MCF 10A (cell line): ENCODE measurements around the gene FN3K. TPM values are rescaled to one million over a fixed set of nuclear protein-coding genes. Genes with fewer than 3 reads are reported as not detected.

Experiments used
- Bru-seq: library from RNA; stranded (reverse); fragments of 400-500 nt; gene quantifications from one replicate; lab custom pipeline; 2021; lab: Mats Ljungman, UMichigan
- BruChase-seq, 2 experiments: library from RNA; stranded (reverse); fragments of 400-500 nt; gene quantifications; one replicate each; lab custom pipeline; 2021; lab: Mats Ljungman, UMichigan
- BruUV-seq: library from RNA; stranded (reverse); fragments of 400-500 nt; replicated peaks from 2 replicates; lab custom pipeline; 2021; lab: Mats Ljungman, UMichigan
- CTCF ChIA-PET: fragments of 300-600 bp; sonication (Branson Sonifier 250); formaldehyde crosslinking; extraction: SDS; loops from one replicate; lab custom pipeline; 2021; ENCODE audit warnings: antibody characterized with exemption, inconsistent platforms; lab: Yijun Ruan, JAX
- POLR2A ChIA-PET: fragments of 300-600, 350-650 bp; sonication (Branson Sonifier 250); formaldehyde crosslinking; extraction: SDS; loops from one replicate; lab custom pipeline; 2020; ENCODE audit warnings: antibody characterized with exemption, inconsistent platforms; lab: Yijun Ruan, JAX
- DNase-seq: peaks from one replicate; pipeline ENCODE4 v3.0.0-alpha.2; 2018; ENCODE audit not compliant: unreplicated experiment
- H3K27ac Mint-ChIP-seq: one replicate; pipeline ENCODE4 v1.8.0; 2022; ENCODE audit warnings: mild to moderate bottlenecking, low read depth, mixed read lengths; ENCODE audit not compliant: unreplicated experiment
- H3K27me3 Mint-ChIP-seq: one replicate; pipeline ENCODE4 v1.8.0; 2022; ENCODE audit warnings: mixed read lengths; ENCODE audit not compliant: insufficient read depth, unreplicated experiment
- H3K36me3 Mint-ChIP-seq: one replicate; pipeline ENCODE4 v1.8.0; 2022; ENCODE audit warnings: mild to moderate bottlenecking, moderate library complexity, mixed read lengths; ENCODE audit not compliant: insufficient read depth, unreplicated experiment
- H3K4me1 Mint-ChIP-seq: one replicate; pipeline ENCODE4 v1.8.0; 2022; ENCODE audit warnings: mixed read lengths; ENCODE audit not compliant: insufficient read depth, unreplicated experiment
- H3K4me3 Mint-ChIP-seq: one replicate; pipeline ENCODE4 v1.8.0; 2022; ENCODE audit warnings: mild to moderate bottlenecking, moderate library complexity, mixed read lengths; ENCODE audit not compliant: unreplicated experiment
- H3K9me3 Mint-ChIP-seq: one replicate; pipeline ENCODE4 v1.8.0; 2022; ENCODE audit warnings: mixed read lengths; ENCODE audit not compliant: unreplicated experiment
- CTCF ChIP-seq: fragments of 200-600 bp; IDR thresholded peaks from one replicate; pipeline ENCODE4 v1.8.0; 2022; ENCODE audit warnings: antibody characterized with exemption, mild to moderate bottlenecking; ENCODE audit not compliant: unreplicated experiment
- intact Hi-C: fragments of 100-400 bp; cut with micrococcal nuclease; formaldehyde crosslinking; loops from 2 replicates; pipeline ENCODE4 v1.14.1; 2022
- long read RNA-seq: library from polyadenylated mRNA; stranded (forward); transcript quantifications from one replicate; pipeline ENCODE4 v2.0.0, GENCODE V29; 2022
- total RNA-seq: library from RNA; stranded (reverse); gene quantifications from 2 replicates; pipeline ENCODE4 v1.2.3, GENCODE V29; 2022

FN3K gene
- 1.3 and 4.0 TPM in 2 replicates for total RNA-seq
- percentile 31 among the genes with signal in this experiment for Bru-seq, nascent RNA
- BruChase-seq, experiment 1, labeled RNA remaining after a 6-hour chase = percentile 64 among the genes with signal in this experiment
- BruChase-seq, experiment 2, labeled RNA remaining after a 2-hour chase = percentile 51 among the genes with signal in this experiment
- long read RNA-seq = 0 reads

DNA sequence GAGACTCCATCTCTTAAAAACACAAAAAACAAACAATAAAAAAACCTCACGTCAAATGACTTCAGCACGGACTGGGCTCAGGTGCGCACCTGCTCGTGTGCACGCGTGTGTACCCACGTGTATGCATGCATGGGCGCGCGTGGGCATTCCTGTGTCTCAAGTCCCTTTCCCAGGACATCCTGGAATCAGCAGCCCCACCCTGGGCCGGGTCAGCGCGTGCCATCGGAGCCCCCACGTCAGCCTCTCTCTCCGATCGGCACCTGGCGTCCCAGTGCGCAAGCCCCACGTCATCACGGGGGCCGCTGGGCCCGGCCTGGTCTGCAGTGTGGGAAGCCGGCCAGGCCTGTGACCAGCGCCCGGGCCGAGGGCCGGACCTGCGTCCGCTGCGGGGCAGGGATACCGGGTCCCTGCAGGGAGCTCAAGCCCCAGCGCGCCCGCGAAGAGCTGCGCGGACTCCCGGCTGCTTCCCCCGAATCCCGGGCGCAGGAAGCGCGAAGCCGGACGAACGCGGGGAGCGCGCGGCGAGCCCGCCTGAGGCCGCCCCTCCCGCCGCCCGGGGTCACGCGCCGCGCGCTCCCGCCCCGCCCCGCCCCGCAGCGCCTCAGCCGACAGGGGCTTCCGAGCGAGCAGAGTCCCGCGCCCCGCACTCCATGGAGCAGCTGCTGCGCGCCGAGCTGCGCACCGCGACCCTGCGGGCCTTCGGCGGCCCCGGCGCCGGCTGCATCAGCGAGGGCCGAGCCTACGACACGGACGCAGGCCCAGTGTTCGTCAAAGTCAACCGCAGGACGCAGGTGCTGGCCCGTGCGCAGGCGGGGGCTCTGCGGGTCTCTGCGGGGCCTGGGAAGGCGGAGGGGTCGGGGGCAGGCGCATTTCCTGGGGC, at the start of gene FN3K:
FN3K (plus strand) TSS at position 629 of the 880 bp plus-strand sequence; CDS start at position 651, 22 bp downstream.
- Mint-ChIP-seq H3K36me3 (peaks cover 22% of the 10 kb centered on the region), H3K27ac (no peak within 1 kb of the TSS), H3K4me1 (no peaks in the 10 kb centered on the region), H3K9me3 (peaks cover 9% of the 10 kb centered on the region), H3K27me3 (no peaks in the 10 kb centered on the region), H3K4me3 (peak within 1 kb of the TSS; percentile 21)
- intact Hi-C loops = no loop called here
- no TSS peak for BruUV-seq
- POLR2A ChIA-PET = no interaction called here
- DNase-seq = no peak
- no peak for TF ChIP-seq CTCF
- CTCF ChIA-PET = no interaction called here

DNA sequence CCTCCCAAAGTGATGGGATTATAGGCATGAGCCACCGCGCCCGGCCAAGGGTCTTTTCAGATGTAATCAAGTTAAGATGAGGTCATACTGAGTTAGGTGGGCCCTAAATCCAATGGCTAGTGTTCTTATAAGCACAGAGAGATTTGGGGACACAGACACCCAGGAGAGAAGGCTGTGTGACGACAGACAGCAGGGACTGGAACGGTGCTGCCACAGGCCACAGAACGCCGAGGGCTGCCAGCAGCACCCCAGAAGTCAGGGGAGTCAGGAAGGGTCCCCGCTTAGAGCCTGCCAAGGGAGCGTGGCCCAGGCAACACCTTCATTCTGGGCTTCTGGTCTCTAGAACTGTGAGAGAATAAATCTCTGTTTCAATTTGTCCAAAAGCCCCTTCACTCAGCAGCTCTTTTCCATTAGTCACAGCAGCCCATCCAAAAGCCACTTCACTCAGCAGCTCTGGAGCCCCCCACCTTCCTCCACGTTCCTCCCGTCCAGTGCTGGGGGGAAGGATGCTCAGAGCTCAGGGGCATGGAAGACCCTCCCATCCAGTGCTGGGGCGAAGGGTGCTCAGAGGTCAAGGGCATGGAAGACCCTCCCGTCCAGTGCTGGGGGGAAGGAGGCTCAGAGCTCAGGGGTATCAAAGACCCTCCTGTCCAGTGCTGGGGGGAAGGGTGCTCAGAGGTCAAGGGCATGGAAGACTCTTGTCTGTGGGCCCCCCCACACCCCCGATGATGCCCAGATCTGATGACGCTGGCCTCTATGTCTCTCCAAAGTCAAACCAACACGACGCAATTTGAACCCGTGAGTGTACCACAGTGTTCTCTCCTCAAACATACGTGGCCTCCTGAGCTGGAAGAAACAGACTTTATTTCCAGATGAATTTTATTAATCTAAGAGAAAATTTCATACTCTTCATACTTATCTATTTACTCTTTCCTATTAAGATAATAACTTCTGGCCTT, 48.8 kb upstream of the FN3K start:
- ChIA-PET CTCF (no interaction called here), POLR2A (interaction anchor here (1.1 kb wide), 1 partner anchor 8 kb away, joined by 3 read pairs; no protein-coding TSS in a partner anchor)
- Mint-ChIP-seq H3K36me3 (peaks cover 6% of the 10 kb centered on the region), H3K27me3 (no peaks in the 10 kb centered on the region), H3K4me3 (no peak overlapping the region), H3K4me1 (peaks cover 7% of the 10 kb centered on the region), H3K27ac (peak overlapping the region; percentile 19), H3K9me3 (no peaks in the 10 kb centered on the region)
- TF ChIP-seq CTCF = no peak
- DNase-seq = no peak
- no TSS peak for BruUV-seq
- intact Hi-C loops = no loop called here

GRCh38 chr17:82687375-82687861, 48.0 kb upstream of the FN3K start:
- intact Hi-C loops = no loop called here
- H3K4me1 Mint-ChIP-seq = peaks cover 7% of the 10 kb centered on the region
- H3K4me3 Mint-ChIP-seq = no peak overlapping the region
- DNase-seq = no peak
- no peak for TF ChIP-seq CTCF
- H3K9me3 Mint-ChIP-seq = no peaks in the 10 kb centered on the region
- H3K36me3 Mint-ChIP-seq = peaks cover 6% of the 10 kb centered on the region
- H3K27ac Mint-ChIP-seq = peak overlapping the region; percentile 19
- ChIA-PET POLR2A (interaction anchor here (1.1 kb wide), 1 partner anchor 9 kb away, joined by 3 read pairs; no protein-coding TSS in a partner anchor), CTCF (no interaction called here)
- no peaks in the 10 kb centered on the region for H3K27me3 Mint-ChIP-seq
- BruUV-seq = no TSS peak
